C4-2B (cell line): ENCODE data around the gene ROGDI.

Experiments used
- H3K27ac ChIP-seq: fragments of 450-650 bp; 2 replicates; pipeline ENCODE4 v1.5.1; 2017
- ZFX ChIP-seq: fragments of 450-650 bp; IDR thresholded peaks from 2 replicates; pipeline ENCODE4 v1.6.1; 2017
- TF ChIP-seq, protein P1 (sequence below): fragments of 450-650 bp; conservative IDR thresholded peaks from 2 replicates; pipeline ENCODE4 v1.5.1; 2017; ENCODE audit warnings: mild to moderate bottlenecking

ROGDI gene

DNA sequence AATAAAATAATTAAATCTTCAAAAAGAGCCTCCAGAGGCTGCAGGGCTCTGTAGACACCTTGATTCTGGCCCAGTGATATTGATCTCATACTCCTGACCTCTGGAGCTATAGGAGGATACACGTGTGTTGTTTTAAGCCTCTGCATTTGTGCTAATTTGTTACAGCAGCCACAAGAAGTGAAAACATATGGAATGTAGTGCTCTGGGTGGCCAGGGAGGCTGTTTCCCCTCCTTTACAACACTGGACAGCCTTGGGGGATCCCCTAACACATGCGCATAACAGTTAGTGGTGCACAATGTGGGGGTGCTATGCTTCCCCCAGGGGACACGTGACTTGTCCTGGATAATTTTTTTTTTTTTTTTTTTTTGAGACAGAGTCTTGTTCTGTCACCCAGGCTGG, 30.8 kb downstream of the ROGDI start:
- no peak overlapping the region for H3K27ac ChIP-seq
- TF ChIP-seq, protein P1, sequence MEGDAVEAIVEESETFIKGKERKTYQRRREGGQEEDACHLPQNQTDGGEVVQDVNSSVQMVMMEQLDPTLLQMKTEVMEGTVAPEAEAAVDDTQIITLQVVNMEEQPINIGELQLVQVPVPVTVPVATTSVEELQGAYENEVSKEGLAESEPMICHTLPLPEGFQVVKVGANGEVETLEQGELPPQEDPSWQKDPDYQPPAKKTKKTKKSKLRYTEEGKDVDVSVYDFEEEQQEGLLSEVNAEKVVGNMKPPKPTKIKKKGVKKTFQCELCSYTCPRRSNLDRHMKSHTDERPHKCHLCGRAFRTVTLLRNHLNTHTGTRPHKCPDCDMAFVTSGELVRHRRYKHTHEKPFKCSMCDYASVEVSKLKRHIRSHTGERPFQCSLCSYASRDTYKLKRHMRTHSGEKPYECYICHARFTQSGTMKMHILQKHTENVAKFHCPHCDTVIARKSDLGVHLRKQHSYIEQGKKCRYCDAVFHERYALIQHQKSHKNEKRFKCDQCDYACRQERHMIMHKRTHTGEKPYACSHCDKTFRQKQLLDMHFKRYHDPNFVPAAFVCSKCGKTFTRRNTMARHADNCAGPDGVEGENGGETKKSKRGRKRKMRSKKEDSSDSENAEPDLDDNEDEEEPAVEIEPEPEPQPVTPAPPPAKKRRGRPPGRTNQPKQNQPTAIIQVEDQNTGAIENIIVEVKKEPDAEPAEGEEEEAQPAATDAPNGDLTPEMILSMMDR: no peak
- TF ChIP-seq ZFX: no peak

DNA sequence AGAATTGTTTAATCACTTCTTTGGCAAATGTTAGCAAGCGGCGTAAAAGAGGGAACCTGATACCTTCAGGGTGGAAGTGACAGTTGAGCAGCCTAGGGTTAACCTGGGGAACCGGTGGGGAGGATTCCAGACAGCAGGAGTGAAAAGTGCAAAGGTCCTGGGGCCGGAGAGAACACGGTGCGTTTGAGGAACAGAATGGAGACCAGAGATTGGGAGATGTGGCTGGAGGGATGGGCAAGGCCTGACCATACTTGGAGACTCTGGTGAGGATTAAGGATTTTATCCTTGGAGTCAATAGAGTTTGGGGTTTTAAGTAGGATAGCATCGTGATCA, 33.2 kb downstream of the ROGDI start:
- no peak for TF ChIP-seq ZFX
- TF ChIP-seq, protein P1: no peak
- peak overlapping the region; percentile 74 for H3K27ac ChIP-seq

DNA sequence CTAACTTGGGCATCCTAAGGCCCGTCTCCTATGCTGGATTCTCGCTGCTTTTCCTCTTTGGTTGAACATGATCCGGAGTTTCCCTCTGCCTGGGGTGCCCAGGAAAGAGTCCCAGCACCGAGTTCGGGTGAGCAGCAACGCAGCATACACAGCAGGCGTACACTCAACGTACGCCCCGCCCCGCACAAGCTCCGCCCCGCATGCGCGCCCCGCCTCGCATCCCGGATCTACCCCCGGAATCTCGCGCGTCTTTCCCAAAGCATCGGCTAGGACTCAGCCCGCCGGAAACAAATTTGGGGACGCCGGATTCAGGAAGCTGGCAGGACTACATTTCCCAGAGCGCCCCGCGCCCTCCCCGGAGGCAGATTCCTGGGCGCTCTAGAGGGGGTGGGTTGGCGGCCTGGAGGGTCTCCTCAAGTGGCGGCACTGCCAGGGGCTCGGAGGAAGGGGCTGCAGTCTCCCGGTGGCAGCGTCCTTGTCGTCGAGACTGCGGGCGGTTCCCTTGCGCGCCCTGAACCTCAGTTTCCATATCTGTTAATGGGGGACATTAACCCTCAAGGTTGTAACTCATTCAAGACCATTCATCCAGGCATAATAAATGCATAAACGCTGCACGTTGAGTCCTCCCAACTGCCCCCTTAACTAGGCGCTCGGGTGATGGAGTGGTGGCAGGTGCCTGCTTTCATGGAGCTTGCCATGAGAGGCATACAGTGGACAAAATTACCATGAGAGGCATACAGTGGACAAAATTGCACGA, 33.7 kb downstream of the ROGDI start:
- TF ChIP-seq ZFX: no peak
- TF ChIP-seq, protein P1: no peak
- peak overlapping the region; percentile 74 for H3K27ac ChIP-seq

DNA sequence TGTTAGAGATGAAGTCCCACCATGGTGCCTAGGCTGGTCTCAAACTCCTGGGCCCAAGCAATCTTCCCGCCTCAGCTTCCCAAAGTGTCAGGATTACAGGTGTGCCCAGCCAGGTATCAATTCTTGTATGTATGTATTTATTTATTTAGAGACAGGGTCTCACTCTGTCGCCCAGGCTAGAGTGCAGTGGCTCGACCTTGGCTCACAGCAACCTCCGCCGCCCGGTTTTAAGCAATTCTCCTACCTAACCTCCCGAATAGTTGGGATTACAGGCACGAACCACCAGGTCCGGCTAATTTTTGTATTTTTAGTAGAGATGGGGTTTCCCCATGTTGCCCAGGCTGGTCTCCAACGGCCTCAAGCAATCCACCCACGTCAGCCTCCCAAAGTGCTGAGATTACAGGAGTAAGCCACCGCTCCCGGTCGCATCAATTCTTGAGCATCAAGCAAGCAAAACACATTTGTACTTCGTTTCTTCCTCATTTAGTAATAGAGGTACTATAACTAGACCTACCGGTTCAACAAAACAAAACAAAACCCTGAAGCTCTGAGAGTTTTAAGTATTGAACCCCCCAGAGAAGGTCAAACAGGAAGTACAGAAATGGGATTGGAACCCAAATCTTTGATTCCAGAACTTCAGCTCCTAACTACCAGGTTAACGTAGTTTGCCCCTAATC, 34.4 kb downstream of the ROGDI start:
- H3K27ac ChIP-seq: peak overlapping the region; percentile 74

DNA sequence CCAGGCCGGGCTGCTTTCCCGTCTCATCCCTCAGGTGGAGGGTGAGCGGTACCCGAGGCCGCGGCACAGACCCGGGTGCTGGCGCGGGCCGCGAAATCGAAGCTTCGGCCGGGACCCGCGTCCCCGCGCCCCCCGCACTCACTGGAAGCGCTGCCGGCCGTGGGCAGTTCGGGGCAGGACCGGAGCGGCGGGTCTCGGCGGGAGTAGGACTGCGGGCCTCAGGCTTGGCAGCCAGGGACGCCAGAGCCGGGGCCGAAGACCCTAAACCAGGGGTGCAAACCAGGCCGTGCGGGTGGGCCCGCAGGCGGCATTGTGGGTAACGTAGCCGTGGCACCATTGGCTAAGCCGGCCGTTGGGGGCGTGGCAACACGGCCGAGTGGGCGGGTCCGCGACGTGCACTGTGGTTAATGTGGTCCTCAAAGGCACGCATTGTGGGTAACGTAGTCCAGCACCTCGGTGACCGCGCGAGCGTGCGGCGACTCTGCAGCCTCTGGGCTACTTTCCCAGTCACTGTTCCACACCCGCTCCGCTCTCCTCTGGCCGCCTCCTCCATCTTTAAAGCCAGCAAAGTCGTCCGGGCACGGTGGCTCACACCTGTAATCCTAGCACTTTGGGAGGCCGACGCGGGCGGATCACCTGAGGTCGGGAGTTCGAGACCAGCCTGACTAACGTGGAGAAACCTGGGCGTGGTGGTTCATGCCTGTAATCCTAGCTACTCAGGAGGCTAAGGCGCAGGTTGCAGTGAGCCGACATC, 35.4 kb downstream of the ROGDI start, which contains the start of gene ZNF500:
TSS of gene ZNF500 (minus strand) at position 288 of the 754 bp plus-strand sequence. CDS start 1,184 bp downstream, outside the sequence.
- peak within 1 kb of the TSS; percentile 91 for H3K27ac ChIP-seq
- TF ChIP-seq ZFX: peak; percentile 92; the same call in 1 of the 2 replicates
- TF ChIP-seq, protein P1: no peak

More for the DNA sequence above, 34.4 kb downstream of the ROGDI start:
- TF ChIP-seq, protein P1: no peak

DNA sequence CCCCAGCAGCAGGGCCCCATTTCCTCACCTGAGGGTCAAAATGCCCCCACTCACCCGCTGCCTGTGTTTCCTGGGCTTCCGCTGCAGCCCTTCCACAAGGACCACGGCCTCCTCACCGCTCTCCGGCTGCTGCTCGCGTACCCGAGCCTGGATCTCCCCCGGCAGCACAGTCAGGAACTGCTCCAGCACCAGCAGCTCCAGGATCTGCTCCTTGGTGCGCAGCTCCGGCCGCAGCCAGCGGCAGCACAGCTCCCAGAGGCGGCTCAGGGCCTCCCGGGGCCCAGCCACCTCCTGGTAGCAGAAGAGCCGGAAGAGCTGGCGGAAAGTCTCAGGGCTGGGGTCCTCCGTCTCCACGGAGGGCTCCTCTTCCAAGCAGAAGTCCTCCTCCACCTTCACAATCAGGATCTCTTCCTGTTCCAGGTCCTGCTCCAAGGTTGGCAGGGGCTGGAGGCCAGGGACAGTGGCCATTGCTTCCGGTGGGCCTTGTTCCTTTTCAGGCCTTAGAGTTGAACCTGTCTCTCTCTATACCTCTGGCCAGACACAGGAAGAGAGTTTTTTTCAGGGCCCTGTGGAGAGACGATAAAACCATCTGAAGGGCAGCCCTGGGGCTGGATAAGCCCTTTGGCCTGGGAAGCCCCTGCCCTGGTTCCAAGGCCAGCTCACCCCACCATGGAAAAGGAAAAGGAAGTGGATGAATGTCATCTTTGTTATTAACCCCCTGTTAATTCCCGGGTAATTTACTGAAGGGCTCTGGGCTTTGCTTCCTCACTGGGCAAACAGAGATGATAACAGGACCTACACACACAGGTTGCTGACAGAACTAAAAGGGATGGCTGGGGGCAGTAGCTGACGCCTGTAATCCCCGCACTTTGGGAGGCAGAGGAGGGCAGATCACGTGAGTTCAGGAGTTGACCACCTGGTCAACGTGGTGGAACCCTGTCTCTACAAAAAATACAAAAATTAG, 36.6 kb downstream of the ROGDI start:
- TF ChIP-seq, protein P1: no peak
- no peak for TF ChIP-seq ZFX
- H3K27ac ChIP-seq: peak overlapping the region; percentile 91
